Astrocyte (in vitro differentiated cells and primary cell): ENCODE results near the gene ZNF385D.

Experiments
- EZH2 ChIP-seq: IDR thresholded peaks from 2 replicates; pipeline ENCODE4 v1.6.1; 2012; ENCODE audit warnings: mild to moderate bottlenecking, low read length, inconsistent platforms; ENCODE audit not compliant: insufficient read depth
- TF ChIP-seq, protein P1 (sequence below): IDR thresholded peaks from 2 replicates; pipeline ENCODE4 v1.5.1; 2011; ENCODE audit warnings: low read depth, mild to moderate bottlenecking, inconsistent platforms, low read length, moderate library complexity; ENCODE audit not compliant: insufficient read depth

DNA sequence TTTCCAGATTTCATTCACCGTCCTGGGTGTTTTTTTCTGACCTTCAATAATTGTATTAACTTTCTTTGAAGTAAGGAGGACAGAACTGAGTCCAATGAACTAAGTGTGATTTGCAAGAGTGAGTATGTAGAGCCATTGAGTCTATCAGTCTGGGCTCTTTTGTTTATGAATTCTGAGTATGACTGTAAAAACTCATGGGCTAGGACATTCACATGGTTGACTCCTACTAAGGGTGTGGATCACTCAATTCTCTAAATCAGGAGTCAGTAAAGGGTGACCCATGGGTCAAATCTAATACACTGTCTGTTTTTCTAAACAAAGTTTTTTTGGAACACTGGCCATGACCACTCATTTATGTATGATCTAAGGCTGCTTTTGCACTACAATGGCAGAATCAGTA, 269.0 kb downstream of the ZNF385D start:
- TF ChIP-seq, protein P1, sequence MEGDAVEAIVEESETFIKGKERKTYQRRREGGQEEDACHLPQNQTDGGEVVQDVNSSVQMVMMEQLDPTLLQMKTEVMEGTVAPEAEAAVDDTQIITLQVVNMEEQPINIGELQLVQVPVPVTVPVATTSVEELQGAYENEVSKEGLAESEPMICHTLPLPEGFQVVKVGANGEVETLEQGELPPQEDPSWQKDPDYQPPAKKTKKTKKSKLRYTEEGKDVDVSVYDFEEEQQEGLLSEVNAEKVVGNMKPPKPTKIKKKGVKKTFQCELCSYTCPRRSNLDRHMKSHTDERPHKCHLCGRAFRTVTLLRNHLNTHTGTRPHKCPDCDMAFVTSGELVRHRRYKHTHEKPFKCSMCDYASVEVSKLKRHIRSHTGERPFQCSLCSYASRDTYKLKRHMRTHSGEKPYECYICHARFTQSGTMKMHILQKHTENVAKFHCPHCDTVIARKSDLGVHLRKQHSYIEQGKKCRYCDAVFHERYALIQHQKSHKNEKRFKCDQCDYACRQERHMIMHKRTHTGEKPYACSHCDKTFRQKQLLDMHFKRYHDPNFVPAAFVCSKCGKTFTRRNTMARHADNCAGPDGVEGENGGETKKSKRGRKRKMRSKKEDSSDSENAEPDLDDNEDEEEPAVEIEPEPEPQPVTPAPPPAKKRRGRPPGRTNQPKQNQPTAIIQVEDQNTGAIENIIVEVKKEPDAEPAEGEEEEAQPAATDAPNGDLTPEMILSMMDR, result no peak
- no peak for TF ChIP-seq EZH2
